ENCODE measurements around the gene NIPA2.

NIPA2 gene

GRCh38 chr15:22844421-22845288 is 6.2 kb downstream of the NIPA2 start:
- DNase-seq: no peak

- DNase-seq: no peak
Observed at GRCh38 chr15:22845289-22845900, 6.9 kb downstream of the NIPA2 start.

GRCh38 chr15:22846073-22846472 is 7.6 kb downstream of the NIPA2 start:
- DNase-seq: no peak

GRCh38 chr15:22850055-22850454 is 11.6 kb downstream of the NIPA2 start:
- no peak for DNase-seq

- no peak for DNase-seq
Observed at GRCh38 chr15:22851513-22851912, 13.0 kb downstream of the NIPA2 start.

GRCh38 chr15:22855791-22856190 is 17.3 kb downstream of the NIPA2 start:
- DNase-seq: no peak

GRCh38 chr15:22856659-22857058 is 18.2 kb downstream of the NIPA2 start:
- no peak for DNase-seq

GRCh38 chr15:22861161-22861560 is 22.7 kb downstream of the NIPA2 start:
- no peak for DNase-seq

- no peak for DNase-seq
Observed at GRCh38 chr15:22863356-22863755, 24.9 kb downstream of the NIPA2 start.

- no peak for DNase-seq
Observed at GRCh38 chr15:22866079-22866478, 27.6 kb downstream of the NIPA2 start.

- no peak for DNase-seq
Observed at GRCh38 chr15:22867886-22868285, 29.4 kb downstream of the NIPA2 start.

GRCh38 chr15:22868495-22868894 is 30.0 kb downstream of the NIPA2 start:
- no peak for DNase-seq

- DNase-seq: no peak
Observed at GRCh38 chr15:22868928-22869327, 30.5 kb downstream of the NIPA2 start.

- no peak for DNase-seq
Observed at GRCh38 chr15:22869856-22870255, 31.4 kb downstream of the NIPA2 start.

GRCh38 chr15:22870865-22871264 is 32.4 kb downstream of the NIPA2 start:
- no peak for DNase-seq

GRCh38 chr15:22871481-22872086 is 33.1 kb downstream of the NIPA2 start:
- no peak for DNase-seq

- DNase-seq: no peak
Observed at GRCh38 chr15:22872936-22873701, 34.7 kb downstream of the NIPA2 start.

GRCh38 chr15:22873841-22874240 is 35.4 kb downstream of the NIPA2 start:
- DNase-seq: no peak

- DNase-seq: no peak
Observed at GRCh38 chr15:22874256-22874655, 35.8 kb downstream of the NIPA2 start.

- no peak for DNase-seq
Observed at GRCh38 chr15:22874966-22875365, 36.5 kb downstream of the NIPA2 start.

- no peak for DNase-seq
Observed at GRCh38 chr15:22877117-22877516, 38.7 kb downstream of the NIPA2 start.

- DNase-seq: no peak
Observed at GRCh38 chr15:22877607-22878006, 39.1 kb downstream of the NIPA2 start.

GRCh38 chr15:22878103-22878502 is 39.6 kb downstream of the NIPA2 start:
- DNase-seq: no peak

All from CD4-positive, alpha-beta T cell treated with Interleukin-4 for 4 hours (primary cell).